ENCODE measurements around the gene KIRREL2.

DNA sequence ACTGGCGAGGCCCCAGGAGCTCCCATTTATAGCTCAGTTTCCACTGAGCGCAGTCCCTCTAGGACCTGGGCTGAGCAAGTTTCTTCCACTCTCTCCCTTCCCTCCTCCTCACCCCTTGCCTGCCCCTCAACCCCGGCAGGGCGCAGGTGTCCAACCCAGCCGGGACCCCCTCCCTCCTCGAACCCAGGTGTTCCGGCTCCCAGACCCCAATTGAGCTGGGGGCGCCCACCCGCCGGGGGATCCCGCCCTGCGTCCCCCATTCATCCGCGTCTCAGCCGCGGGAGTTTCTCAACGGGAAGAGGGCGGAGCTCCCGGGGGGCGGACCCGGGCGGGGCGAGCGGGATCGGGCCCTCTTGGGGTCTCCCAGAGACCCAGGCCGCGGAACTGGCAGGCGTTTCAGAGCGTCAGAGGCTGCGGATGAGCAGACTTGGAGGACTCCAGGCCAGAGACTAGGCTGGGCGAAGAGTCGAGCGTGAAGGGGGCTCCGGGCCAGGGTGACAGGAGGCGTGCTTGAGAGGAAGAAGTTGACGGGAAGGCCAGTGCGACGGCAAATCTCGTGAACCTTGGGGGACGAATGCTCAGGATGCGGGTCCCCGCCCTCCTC lies at the start of gene KIRREL2:
- no peak for TF ChIP-seq POLR2A (IDR thresholded peaks at IDR 0.05)
- TF ChIP-seq, protein P1, sequence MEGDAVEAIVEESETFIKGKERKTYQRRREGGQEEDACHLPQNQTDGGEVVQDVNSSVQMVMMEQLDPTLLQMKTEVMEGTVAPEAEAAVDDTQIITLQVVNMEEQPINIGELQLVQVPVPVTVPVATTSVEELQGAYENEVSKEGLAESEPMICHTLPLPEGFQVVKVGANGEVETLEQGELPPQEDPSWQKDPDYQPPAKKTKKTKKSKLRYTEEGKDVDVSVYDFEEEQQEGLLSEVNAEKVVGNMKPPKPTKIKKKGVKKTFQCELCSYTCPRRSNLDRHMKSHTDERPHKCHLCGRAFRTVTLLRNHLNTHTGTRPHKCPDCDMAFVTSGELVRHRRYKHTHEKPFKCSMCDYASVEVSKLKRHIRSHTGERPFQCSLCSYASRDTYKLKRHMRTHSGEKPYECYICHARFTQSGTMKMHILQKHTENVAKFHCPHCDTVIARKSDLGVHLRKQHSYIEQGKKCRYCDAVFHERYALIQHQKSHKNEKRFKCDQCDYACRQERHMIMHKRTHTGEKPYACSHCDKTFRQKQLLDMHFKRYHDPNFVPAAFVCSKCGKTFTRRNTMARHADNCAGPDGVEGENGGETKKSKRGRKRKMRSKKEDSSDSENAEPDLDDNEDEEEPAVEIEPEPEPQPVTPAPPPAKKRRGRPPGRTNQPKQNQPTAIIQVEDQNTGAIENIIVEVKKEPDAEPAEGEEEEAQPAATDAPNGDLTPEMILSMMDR (IDR thresholded peaks at IDR 0.05) = no peak
